ENCODE measurements around the gene BAD. TPM values are rescaled to one million over a fixed set of nuclear protein-coding genes. Genes with fewer than 3 reads are reported as not detected.

Gene BAD
- total RNA-seq, 1 experiment from 2014 or later = 23.3 TPM

DNA sequence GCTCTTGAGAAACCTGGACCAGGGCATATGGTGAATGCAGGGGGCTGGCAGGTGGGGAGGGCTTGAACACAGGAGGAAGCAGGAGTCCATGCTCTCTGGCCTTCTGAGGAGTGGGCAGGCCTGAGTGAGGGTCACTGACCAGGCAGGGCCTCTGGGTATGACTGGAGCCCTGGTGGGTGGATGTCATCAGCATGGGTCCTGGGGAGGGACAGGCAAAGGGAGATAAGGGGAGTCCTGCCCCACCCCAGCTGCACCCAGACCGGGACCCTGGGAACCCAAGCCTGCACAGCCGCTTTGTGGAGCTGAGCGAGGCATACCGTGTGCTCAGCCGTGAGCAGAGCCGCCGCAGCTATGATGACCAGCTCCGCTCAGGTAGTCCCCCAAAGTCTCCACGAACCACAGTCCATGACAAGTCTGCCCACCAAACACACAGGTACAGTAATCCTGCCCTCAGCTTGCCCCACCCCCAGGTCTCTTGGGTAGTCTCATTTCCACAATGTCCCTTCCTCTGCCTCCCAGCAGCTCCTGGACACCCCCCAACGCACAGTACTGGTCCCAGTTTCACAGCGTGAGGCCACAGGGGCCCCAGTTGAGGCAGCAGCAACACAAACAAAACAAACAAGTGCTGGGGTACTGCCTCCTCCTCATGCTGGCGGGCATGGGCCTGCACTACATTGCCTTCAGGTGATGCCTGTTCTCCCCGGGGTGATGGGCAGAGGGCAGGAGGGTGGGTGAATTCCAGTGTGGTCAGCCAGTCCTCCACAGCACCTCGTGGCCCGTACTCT is 52.1 kb downstream of the BAD start:
- H3K9me3 ChIP-seq (ENCODE audit: control insufficient read depth, low read depth, low read length) = no peaks in the 10 kb centered on the region
- no peak overlapping the region for H2BK5ac ChIP-seq (ENCODE audit: insufficient read length, low read length)
- H4K5ac ChIP-seq (ENCODE audit: insufficient read length, low read depth, low read length) = no peak overlapping the region
- no peak overlapping the region for H3T11ph ChIP-seq (ENCODE audit: low read length)
- H2BK15ac ChIP-seq (ENCODE audit: low read depth, low read length) = no peak overlapping the region
- WGBS (ENCODE audit: extremely low coverage, insufficient read length, low lambda C conversion rate) = no CpG with 5 or more reads among the region's 15 CpGs
- H3K27me3 ChIP-seq (ENCODE audit: insufficient read depth, low read length) = no peaks in the 10 kb centered on the region; the same call in 1 of the 2 replicates
- no peak overlapping the region for H2BK12ac ChIP-seq (ENCODE audit: insufficient read length, low read depth, low read length)
- no peak overlapping the region for H4K8ac ChIP-seq (replicated peaks; ENCODE audit: insufficient read length, low read depth, low read length)
- H3K23ac ChIP-seq (ENCODE audit: insufficient read length, low read depth, low read length) = no peak overlapping the region
- H3K27me3 Mint-ChIP-seq (ENCODE audit: low read depth) = peaks cover 20% of the 10 kb centered on the region
- H3K27ac Mint-ChIP-seq = no peak overlapping the region
- no peak for DNase-seq
- H3K79me2 ChIP-seq (ENCODE audit: insufficient read depth, low read length) = no peaks in the 10 kb centered on the region
- H3K18ac ChIP-seq (ENCODE audit: insufficient read length, low read depth, low read length) = no peak overlapping the region
- 0 out of 2 replicates have a peak, but pooled peaks cover 3% of the 10 kb centered on the region for H3K4me1 ChIP-seq (ENCODE audit: insufficient read depth, low read length)
- no peak overlapping the region for H3K56ac ChIP-seq (ENCODE audit: insufficient read length, low read depth, low read length)
- H2AFZ ChIP-seq (ENCODE audit: low read length) = no peak overlapping the region
- no peak overlapping the region for H3K27ac ChIP-seq (ENCODE audit: insufficient read length, low read depth, low read length)
- no peaks in the 10 kb centered on the region for H3K9me3 Mint-ChIP-seq
- no peak overlapping the region for H3K4me2 ChIP-seq (ENCODE audit: insufficient read depth, insufficient read length, low read length)
- no peak overlapping the region for H3K4ac ChIP-seq (ENCODE audit: low read depth, low read length)
- H2BK20ac ChIP-seq (ENCODE audit: low read depth, low read length, poor library complexity, severe bottlenecking) = no peak overlapping the region
- no peaks in the 10 kb centered on the region for H3K79me1 ChIP-seq (ENCODE audit: insufficient read depth, low read depth, low read length, poor library complexity, severe bottlenecking)
- H3K36me3 Mint-ChIP-seq (ENCODE audit: insufficient read depth in 1 of 3, low read depth in 3 of 3) = peaks cover 2 to 8% (median 3%) of the 10 kb centered on the region in 3 experiments; a peak in 4 of 7 replicates
- TF ChIP-seq, protein P1, sequence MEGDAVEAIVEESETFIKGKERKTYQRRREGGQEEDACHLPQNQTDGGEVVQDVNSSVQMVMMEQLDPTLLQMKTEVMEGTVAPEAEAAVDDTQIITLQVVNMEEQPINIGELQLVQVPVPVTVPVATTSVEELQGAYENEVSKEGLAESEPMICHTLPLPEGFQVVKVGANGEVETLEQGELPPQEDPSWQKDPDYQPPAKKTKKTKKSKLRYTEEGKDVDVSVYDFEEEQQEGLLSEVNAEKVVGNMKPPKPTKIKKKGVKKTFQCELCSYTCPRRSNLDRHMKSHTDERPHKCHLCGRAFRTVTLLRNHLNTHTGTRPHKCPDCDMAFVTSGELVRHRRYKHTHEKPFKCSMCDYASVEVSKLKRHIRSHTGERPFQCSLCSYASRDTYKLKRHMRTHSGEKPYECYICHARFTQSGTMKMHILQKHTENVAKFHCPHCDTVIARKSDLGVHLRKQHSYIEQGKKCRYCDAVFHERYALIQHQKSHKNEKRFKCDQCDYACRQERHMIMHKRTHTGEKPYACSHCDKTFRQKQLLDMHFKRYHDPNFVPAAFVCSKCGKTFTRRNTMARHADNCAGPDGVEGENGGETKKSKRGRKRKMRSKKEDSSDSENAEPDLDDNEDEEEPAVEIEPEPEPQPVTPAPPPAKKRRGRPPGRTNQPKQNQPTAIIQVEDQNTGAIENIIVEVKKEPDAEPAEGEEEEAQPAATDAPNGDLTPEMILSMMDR (conservative IDR thresholded peaks at IDR 0.05) = no peak
- no peak overlapping the region for H2BK120ac ChIP-seq (ENCODE audit: low read depth, low read length, poor library complexity, severe bottlenecking)
- peak overlapping the region; percentile 74 to 91; a peak in 4 of 5 replicates for H3K4me3 Mint-ChIP-seq
- H2AK5ac ChIP-seq (ENCODE audit: insufficient read length, low read length) = no peak overlapping the region
- no peak overlapping the region for H3K9ac ChIP-seq (ENCODE audit: extremely low read depth, insufficient read length, low read length)
- H3K14ac ChIP-seq (ENCODE audit: insufficient read depth, low read length) = no peak overlapping the region
- peaks cover 21% of the 10 kb centered on the region for H3K23me2 ChIP-seq (ENCODE audit: insufficient read length, low read depth, low read length, poor library complexity, severe bottlenecking)
- peaks cover 20 to 31% of the 10 kb centered on the region in 2 experiments for H3K4me1 Mint-ChIP-seq
- no peak overlapping the region for H4K91ac ChIP-seq (ENCODE audit: insufficient read length, low read depth, low read length)
- no peaks in the 10 kb centered on the region for H4K20me1 ChIP-seq (ENCODE audit: control insufficient read depth, insufficient read depth, insufficient read length)
